H1 (cell line): ENCODE data around the gene IGF2R. TPM values are rescaled to one million over a fixed set of nuclear protein-coding genes. Genes with fewer than 3 reads are reported as not detected.

Experiments used
- EZH2 ChIP-seq: fragments of 200-600 bp; sonication (generic); IDR thresholded peaks from 2 replicates; pipeline ENCODE4 v1.7.1; 2012; ENCODE audit warnings: low read depth, mild to moderate bottlenecking, moderate library complexity, low read length, inconsistent platforms; ENCODE audit not compliant: severe bottlenecking
- MAFK ChIP-seq: IDR thresholded peaks from 2 replicates; pipeline ENCODE4 v1.6.1; 2012; ENCODE audit warnings: low read depth, mild to moderate bottlenecking, improper control_type of control experiment, low read length
- NRF1 ChIP-seq: IDR thresholded peaks from 2 replicates; pipeline ENCODE4 v1.6.1; 2011; ENCODE audit warnings: mild to moderate bottlenecking, low read depth, low read length, improper control_type of control experiment
- polyA plus RNA-seq, 7 experiments: library from polyadenylated mRNA; depleted of rRNA in 3 of 7; stranded (reverse) in 5 of 7; unstranded in 2 of 7; fragments of >200 nt in 5 of 7; fragments of 200-250 nt in 2 of 7; gene quantifications; 1 replicate in 5 of 7; 2 replicates in 1 of 7; 4 replicates in 1 of 7; pipeline versions ENCODE4 v1.2.1 to v1.2.3, GENCODE V29; 2011 to 2013; ENCODE audit warnings: missing spikeins in 2 of 7, mixed read lengths in 2 of 7
- total RNA-seq: library from RNA; stranded (reverse); fragmentation: NEBNext Ultra II Directional; extraction: Animal tissue kit (Norgen Biotek cat#: 25700); gene quantifications from 2 replicates; pipeline ENCODE4 v1.2.1, GENCODE V29; 2021
- TF ChIP-seq, protein P1 (sequence below), 3 experiments: IDR thresholded peaks; 1 replicate in 2 of 3; 2 replicates in 1 of 3; pipeline versions ENCODE4 v1.5.1 to v1.6.1; 2011; ENCODE audit warnings: low read length in 3 of 3, mild to moderate bottlenecking in 3 of 3, inconsistent platforms in 2 of 3, low read depth in 1 of 3, moderate library complexity in 1 of 3; ENCODE audit not compliant: insufficient read depth in 1 of 3; ENCODE audit errors: control extremely low read depth in 1 of 3

Gene IGF2R
- total and polyA plus RNA-seq, 2 of the 8 experiments (the other 6 are each of a cell fraction or from before 2014, with no cell fraction given): 20.6 to 74.1 TPM

DNA sequence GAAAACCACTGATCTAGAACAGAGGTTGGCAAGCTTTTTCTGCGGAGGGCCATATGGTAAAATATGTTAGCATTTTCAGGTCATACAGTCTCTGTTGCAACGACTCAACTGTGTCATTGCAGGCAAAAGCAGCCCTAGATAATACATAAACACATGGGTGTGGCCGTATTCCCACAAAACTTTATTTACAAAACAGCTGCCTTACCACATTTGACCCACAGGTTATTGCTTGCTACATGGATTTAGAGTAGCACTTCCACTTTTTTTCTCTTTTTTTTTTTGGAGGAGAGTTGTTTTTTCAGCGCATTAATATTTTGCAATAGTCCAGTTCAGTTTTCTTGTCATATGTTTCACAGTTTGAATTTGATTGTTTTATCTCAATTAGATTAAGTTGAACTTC, 2.5 kb upstream of the IGF2R start (continued):
- TF ChIP-seq, protein P1, sequence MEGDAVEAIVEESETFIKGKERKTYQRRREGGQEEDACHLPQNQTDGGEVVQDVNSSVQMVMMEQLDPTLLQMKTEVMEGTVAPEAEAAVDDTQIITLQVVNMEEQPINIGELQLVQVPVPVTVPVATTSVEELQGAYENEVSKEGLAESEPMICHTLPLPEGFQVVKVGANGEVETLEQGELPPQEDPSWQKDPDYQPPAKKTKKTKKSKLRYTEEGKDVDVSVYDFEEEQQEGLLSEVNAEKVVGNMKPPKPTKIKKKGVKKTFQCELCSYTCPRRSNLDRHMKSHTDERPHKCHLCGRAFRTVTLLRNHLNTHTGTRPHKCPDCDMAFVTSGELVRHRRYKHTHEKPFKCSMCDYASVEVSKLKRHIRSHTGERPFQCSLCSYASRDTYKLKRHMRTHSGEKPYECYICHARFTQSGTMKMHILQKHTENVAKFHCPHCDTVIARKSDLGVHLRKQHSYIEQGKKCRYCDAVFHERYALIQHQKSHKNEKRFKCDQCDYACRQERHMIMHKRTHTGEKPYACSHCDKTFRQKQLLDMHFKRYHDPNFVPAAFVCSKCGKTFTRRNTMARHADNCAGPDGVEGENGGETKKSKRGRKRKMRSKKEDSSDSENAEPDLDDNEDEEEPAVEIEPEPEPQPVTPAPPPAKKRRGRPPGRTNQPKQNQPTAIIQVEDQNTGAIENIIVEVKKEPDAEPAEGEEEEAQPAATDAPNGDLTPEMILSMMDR (IDR thresholded peaks at IDR 0.05; ENCODE audit: control extremely low read depth in 1 of 3, insufficient read depth in 1 of 3, low read depth in 1 of 3, low read length in 3 of 3): no peak
- TF ChIP-seq EZH2 (no peak), MAFK (no peak), NRF1 (no peak)
